ENCODE measurements around the gene NSMF.
"Not testable (repeated sequence)": the region's sequence is repeated elsewhere in the genome, so short reads cannot be mapped to it uniquely, and the experiment has no call there.

NSMF gene

DNA sequence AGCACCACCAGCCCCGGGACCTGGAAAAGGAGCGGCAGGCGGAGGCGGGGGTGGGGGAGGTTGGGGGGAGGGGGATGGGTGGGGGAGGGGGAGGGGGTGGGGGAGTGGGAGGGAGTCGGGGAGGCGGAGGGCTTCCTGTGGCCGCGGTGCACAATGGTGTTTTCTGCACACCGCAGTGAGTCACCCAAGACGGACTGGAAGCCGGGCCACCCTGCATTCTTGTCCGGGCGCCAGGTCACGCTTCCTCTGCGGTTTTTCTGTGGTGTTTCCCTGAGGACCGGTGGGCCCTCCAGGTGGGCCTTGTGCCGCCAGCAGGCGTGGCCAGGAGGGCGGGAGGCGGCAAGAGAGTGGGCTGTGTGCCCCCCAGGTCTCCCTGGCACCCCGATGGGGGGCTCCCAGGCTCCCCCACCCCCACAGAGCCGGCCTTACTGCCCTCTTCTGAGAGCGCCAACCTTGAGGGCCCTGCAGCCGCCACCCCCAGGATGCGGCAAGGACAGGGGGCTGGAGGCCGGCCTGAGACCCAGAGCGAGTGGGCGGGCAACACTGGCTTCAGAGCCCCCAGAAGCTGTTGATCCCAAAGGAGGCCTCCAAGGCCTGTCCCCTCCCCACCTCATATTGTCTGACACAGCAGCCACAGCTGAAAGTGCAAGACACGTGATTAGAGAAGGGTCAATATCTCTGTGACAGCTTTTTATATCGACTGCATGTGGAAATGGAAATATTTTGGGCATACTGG lies 47.3 kb downstream of the NSMF start:
- TF ChIP-seq, protein P1, sequence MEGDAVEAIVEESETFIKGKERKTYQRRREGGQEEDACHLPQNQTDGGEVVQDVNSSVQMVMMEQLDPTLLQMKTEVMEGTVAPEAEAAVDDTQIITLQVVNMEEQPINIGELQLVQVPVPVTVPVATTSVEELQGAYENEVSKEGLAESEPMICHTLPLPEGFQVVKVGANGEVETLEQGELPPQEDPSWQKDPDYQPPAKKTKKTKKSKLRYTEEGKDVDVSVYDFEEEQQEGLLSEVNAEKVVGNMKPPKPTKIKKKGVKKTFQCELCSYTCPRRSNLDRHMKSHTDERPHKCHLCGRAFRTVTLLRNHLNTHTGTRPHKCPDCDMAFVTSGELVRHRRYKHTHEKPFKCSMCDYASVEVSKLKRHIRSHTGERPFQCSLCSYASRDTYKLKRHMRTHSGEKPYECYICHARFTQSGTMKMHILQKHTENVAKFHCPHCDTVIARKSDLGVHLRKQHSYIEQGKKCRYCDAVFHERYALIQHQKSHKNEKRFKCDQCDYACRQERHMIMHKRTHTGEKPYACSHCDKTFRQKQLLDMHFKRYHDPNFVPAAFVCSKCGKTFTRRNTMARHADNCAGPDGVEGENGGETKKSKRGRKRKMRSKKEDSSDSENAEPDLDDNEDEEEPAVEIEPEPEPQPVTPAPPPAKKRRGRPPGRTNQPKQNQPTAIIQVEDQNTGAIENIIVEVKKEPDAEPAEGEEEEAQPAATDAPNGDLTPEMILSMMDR (IDR thresholded peaks at IDR 0.05; ENCODE audit: borderline replicate concordance, insufficient read depth, low read depth, low read length): no peak
- no peak overlapping the region for H3K4me3 ChIP-seq (ENCODE audit: low read depth, low read length)

DNA sequence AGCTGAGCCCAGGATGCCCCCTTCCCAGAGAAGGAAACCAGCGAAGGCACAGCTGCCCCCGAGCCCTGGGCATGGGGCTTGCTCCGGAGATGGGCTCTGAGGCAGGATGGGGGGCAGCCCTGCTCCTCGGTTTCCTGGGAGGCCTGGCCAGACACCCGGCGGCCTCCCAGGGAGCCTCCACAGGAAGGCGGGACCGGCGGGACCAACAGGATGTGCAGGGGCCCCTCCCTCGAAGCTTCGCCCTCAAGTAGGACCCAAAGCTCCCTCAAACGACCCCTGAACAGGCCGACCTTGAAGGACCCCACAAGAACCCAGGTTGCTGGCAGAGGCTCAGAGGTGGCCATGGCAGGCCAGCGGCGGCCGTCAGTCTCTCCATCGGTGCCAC lies 47.9 kb downstream of the NSMF start:
- no peak overlapping the region for H3K4me3 ChIP-seq (ENCODE audit: low read depth, low read length)
- TF ChIP-seq, protein P1 (IDR thresholded peaks at IDR 0.05; ENCODE audit: borderline replicate concordance, insufficient read depth, low read depth, low read length): no peak

DNA sequence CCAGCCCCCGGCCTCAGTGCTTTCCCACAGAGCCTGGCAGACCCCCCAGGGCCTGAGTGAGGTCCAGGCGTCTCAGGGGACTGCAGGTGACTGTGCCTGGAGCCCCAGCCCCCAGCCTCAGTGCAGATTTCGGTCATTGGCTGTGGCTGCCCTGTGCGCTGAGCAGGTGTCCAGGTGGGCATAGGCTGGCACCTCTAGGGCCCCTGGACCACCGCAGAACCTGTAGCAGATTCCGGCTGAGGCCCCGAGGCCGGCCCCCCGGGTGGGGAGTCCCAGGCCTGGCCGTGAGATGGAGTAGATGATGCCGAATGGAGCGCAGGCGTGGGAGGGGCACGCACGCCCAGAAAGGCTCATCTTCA lies 48.3 kb downstream of the NSMF start:
- H3K4me3 ChIP-seq (ENCODE audit: low read depth, low read length): no peak overlapping the region
- TF ChIP-seq, protein P1 (IDR thresholded peaks at IDR 0.05; ENCODE audit: borderline replicate concordance, insufficient read depth, low read depth, low read length): no peak

DNA sequence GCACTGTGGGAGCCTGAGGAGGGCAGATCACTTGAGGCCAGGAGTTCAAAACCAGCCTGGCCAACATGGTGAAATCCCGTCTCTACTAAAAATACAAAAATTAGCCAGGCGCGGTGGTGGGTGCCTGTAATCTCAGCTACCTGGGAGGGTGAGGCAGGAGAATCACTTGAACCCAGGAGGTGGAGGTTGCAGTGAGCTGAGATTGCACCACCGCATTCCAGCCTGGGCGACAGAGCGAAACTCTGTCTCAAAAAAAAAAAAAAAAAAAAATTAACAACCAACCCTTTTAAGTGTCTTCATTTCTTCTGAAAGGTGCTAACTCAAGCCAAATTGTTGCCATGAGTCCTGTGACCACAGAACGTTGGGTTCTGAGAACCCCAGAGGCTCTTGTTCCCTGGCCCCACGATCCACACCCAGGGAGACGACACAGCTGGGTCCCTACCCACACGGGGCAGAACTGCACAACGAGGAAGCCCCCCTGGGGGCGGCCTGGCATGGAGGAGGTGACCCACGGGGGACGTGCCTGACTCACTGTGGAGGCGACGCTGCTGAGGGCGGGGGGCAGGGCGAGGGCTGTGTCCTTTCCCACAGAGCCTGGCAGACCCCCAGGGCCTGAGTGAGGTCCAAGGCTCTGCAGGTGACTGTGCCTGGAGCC lies 48.8 kb downstream of the NSMF start:
- H3K4me3 ChIP-seq (ENCODE audit: low read depth, low read length): not testable (repeated sequence)

DNA sequence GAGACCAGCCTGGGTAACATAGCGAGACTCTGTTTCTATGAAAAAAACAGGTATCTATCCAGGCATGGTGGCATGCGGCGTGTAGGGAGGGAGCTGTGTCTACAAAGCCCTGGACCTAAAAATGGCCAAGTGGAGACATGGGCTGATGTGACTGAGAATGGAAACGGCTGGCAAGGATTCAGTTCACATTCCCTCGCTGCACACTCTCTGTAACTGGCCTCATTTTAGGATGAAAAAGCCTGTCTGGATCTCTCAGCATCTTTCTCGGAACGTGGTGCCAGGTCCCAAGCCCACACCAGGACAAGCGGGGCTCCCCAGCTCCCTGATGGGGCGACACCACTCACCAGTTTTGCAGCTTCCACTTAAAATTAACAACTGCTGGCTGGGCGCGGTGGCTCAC lies 49.6 kb downstream of the NSMF start:
- no peak overlapping the region for H3K4me3 ChIP-seq (ENCODE audit: low read depth, low read length)
- TF ChIP-seq, protein P1 (IDR thresholded peaks at IDR 0.05; ENCODE audit: borderline replicate concordance, insufficient read depth, low read depth, low read length): no peak

DNA sequence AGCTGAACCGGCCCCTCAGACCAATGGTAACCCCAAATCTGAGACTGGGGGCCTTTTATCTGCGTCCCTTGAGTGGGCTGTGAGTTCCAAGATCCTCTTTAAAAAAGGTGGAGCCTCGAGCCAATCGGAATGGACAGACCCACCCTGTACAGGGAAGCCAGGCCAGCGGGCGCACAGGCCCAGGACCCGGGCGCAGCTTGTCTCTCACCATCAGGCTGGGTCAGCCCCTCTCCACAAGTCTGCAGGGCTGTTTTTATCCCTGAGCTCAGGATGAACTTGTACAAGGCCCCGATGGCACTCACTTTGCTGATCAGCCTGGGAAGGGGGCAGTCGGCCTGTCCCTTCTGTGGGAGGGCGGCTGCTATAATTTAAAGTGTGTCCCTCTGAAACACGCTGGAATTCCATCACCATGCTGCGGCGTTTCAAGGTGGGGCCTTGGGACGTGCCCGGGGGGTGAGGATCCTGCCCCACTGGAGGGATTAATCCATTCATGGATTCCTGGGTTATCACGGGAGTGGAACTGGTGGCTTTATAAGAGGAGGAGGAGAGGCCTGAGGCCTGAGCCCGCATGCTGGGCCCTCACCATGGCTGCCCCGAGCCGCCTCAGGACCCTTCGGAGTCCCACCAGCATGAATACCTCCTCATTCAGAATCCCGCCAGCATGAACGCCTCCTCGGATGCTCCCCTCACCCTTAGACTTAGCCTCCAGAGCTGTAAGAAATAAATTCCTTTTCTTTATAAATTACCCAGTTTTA lies 50.3 kb downstream of the NSMF start:
- H3K4me3 ChIP-seq (ENCODE audit: low read depth, low read length): no peak overlapping the region
- TF ChIP-seq, protein P1 (IDR thresholded peaks at IDR 0.05; ENCODE audit: borderline replicate concordance, insufficient read depth, low read depth, low read length): no peak

DNA sequence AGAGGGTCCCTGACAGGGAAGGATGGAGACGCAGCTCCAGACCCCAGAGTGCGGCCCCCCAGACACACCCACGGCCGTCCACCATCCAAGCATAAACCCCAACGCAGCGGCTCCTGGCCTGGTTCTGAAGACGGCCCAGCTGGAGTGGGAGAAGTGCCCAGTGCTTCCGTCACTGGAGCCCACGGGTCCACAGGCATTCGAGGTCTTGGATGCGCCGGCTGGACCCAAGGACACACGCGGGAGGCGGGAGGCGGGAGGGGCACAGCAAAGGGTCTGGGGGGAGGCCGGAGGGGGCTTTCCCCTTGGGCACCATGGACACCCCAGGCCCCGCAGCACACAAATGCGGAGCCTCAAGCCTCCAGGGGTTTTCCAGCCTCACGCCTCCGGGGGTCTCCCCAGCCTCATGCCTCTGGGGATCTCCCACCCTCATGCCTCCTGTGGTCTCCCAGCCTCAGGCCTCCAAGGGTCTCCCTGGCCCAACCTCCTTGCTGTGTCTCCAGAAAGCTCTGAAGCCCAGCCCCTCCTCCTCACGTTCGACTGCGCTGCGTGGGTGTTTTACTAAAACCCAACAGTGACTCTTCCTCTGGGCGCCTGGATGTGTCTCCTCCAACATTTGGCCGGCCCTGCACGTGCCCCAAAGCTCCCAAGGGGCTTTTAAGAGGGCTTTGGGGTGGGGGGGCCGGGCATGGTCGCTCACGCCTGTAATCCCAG lies 51.4 kb downstream of the NSMF start:
- peak overlapping the region; percentile 44 for H3K4me3 ChIP-seq (ENCODE audit: low read depth, low read length)
- TF ChIP-seq, protein P1 (IDR thresholded peaks at IDR 0.05; ENCODE audit: borderline replicate concordance, insufficient read depth, low read depth, low read length): no peak

All from GM12875 (cell line).